B cell (primary cell): ENCODE measurements around the gene SLC38A1. TPM values are rescaled to one million over a fixed set of nuclear protein-coding genes. Genes with fewer than 3 reads are reported as not detected.
A peak's percentile ranks its signal among the peaks of the same experiment; 100 is the strongest.

Source experiments
- ATAC-seq: fragments of 200-7000 bp; cut with Tn5 transposase; one replicate; pipeline ENCODE4 v1.10.0; 2021; ENCODE audit warnings: low read depth, mild to moderate bottlenecking, moderate number of reproducible peaks, moderate library complexity
- CTCF ChIA-PET: fragments of 350-600 bp; sonication (Branson Sonifier 250); formaldehyde crosslinking; loops from one replicate; lab custom pipeline; 2021; ENCODE audit warnings: antibody characterized with exemption, inconsistent platforms; lab: Charles Lee
- POLR2A ChIA-PET: fragments of 350-600 bp; sonication (Branson Sonifier 250); formaldehyde crosslinking; loops from one replicate; lab custom pipeline; 2021; ENCODE audit warnings: antibody characterized with exemption; lab: Charles Lee
- DNase-seq: peaks from one replicate; pipeline ENCODE4 v3.0.0; 2013
- H2AFZ ChIP-seq: 2 replicates; pipeline ENCODE4 v1.6.1; 2012; ENCODE audit warnings: mild to moderate bottlenecking, low read depth, low read length; ENCODE audit not compliant: insufficient read depth, poor library complexity, severe bottlenecking
- H3K27ac ChIP-seq, 2 donors: 1 replicate in 1 of 2; 2 replicates in 1 of 2; pipeline ENCODE4 v1.5.1; 2012 to 2013; ENCODE audit warnings: low read length in 2 of 2, mild to moderate bottlenecking in 2 of 2, moderate library complexity in 1 of 2
- H3K27me3 ChIP-seq, 4 experiments: fragments of 200-600 bp in 1 of 4; sonication (generic) in 1 of 4; replicated peaks in 1 of 4; 1 replicate in 2 of 4; 2 replicates in 2 of 4; pipeline versions ENCODE4 v1.6.1 to v1.7.0; 2013 to 2016; ENCODE audit warnings: low read length in 3 of 4, mild to moderate bottlenecking in 2 of 4, mixed read lengths in 1 of 4, moderate library complexity in 1 of 4; ENCODE audit not compliant: insufficient read depth in 4 of 4, control insufficient read depth in 3 of 4; ENCODE audit errors: control extremely low read depth in 1 of 4
- H3K36me3 ChIP-seq, 2 experiments: replicated peaks in 1 of 2; 1 replicate in 1 of 2; 2 replicates in 1 of 2; pipeline versions ENCODE4 v1.6.1 to v1.7.1; 2013; ENCODE audit warnings: low read length in 1 of 2; ENCODE audit not compliant: insufficient read depth in 2 of 2, control insufficient read depth in 1 of 2; ENCODE audit errors: control extremely low read depth in 1 of 2, extremely low read depth in 1 of 2
- H3K4me1 ChIP-seq, 2 donors: fragments of 200-600 bp in 1 of 2; sonication (generic) in 1 of 2; 1 replicate in 1 of 2; 2 replicates in 1 of 2; pipeline versions ENCODE4 v1.5.1 to v1.6.1; 2013 to 2017; ENCODE audit warnings: low read length in 2 of 2; ENCODE audit not compliant: control insufficient read depth in 2 of 2, insufficient read depth in 2 of 2
- H3K4me2 ChIP-seq: replicated peaks from 2 replicates; pipeline ENCODE3; 2012; ENCODE audit warnings: mild to moderate bottlenecking, low read depth, low read length; ENCODE audit not compliant: poor library complexity, severe bottlenecking
- H3K4me3 ChIP-seq, 5 experiments: fragments of 200-600 bp in 1 of 5; sonication (generic) in 1 of 5; 1 replicate in 3 of 5; 2 replicates in 2 of 5; pipeline versions ENCODE4 v1.5.1 to v1.7.0; 2011 to 2016; ENCODE audit warnings: low read length in 4 of 5, mild to moderate bottlenecking in 4 of 5, low read depth in 2 of 5, control low read depth in 1 of 5, moderate library complexity in 1 of 5; ENCODE audit not compliant: insufficient read depth in 1 of 5; ENCODE audit errors: control extremely low read depth in 1 of 5, extremely low read depth in 1 of 5
- H3K79me2 ChIP-seq: fragments of 200-600 bp; sonication (generic); one replicate; pipeline ENCODE4 v1.6.0; 2016; ENCODE audit warnings: low read length; ENCODE audit not compliant: control insufficient read depth, insufficient read depth
- H3K9ac ChIP-seq: fragments of 200-600 bp; sonication (generic); 2 replicates; pipeline ENCODE4 v1.6.1; 2017; ENCODE audit warnings: mild to moderate bottlenecking, low read length, moderate library complexity
- H3K9me3 ChIP-seq, 3 donors: one replicate each; pipeline versions ENCODE4 v1.6.1 to v1.7.1; 2013; ENCODE audit warnings: low read length in 2 of 3; ENCODE audit not compliant: control insufficient read depth in 2 of 3, insufficient read depth in 1 of 3; ENCODE audit errors: control extremely low read depth in 1 of 3
- H4K20me1 ChIP-seq: 2 replicates; pipeline ENCODE4 v1.6.0; 2012; ENCODE audit warnings: mild to moderate bottlenecking, low read length; ENCODE audit not compliant: insufficient read depth, control insufficient read depth, poor library complexity, severe bottlenecking
- H3K27ac Mint-ChIP-seq: one replicate; pipeline ENCODE4 v1.8.0; 2021; ENCODE audit warnings: mixed read lengths
- H3K27me3 Mint-ChIP-seq: one replicate; pipeline ENCODE4 v1.8.0; 2021; ENCODE audit warnings: mixed read lengths
- H3K4me1 Mint-ChIP-seq: one replicate; pipeline ENCODE4 v1.8.0; 2021; ENCODE audit warnings: mixed read lengths
- H3K4me3 Mint-ChIP-seq: one replicate; pipeline ENCODE4 v1.8.0; 2021; ENCODE audit warnings: mixed read lengths
- H3K9me3 Mint-ChIP-seq: one replicate; pipeline ENCODE4 v1.8.0; 2022; ENCODE audit warnings: mixed read lengths; ENCODE audit not compliant: insufficient read depth
- CTCF ChIP-seq: fragments of 200-600 bp; IDR thresholded peaks from one replicate; pipeline ENCODE4 v1.8.0; 2022; ENCODE audit warnings: antibody characterized with exemption, mild to moderate bottlenecking
- EZH2 ChIP-seq: IDR thresholded peaks from 2 replicates; pipeline ENCODE4 v1.6.1; 2012; ENCODE audit warnings: borderline replicate concordance, low read depth, mild to moderate bottlenecking, moderate library complexity, low read length; ENCODE audit not compliant: insufficient read depth, poor library complexity, severe bottlenecking
- WGBS: methylation state at CpG from one replicate; pipeline ENCODE4 v1.1.5; 2013; ENCODE audit warnings: missing lambda C conversion rate; ENCODE audit not compliant: insufficient coverage; 5-methylcytosine and 5-hydroxymethylcytosine counted together
- intact Hi-C: fragments of 100-400 bp; cut with micrococcal nuclease; formaldehyde crosslinking; loops from one replicate; pipeline ENCODE4 v1.10.0; 2022
- polyA plus RNA-seq: library from polyadenylated mRNA; depleted of rRNA; stranded (reverse); fragments of >200 nt; gene quantifications from 2 replicates; pipeline ENCODE4 v1.2.3, GENCODE V29; 2012
- total RNA-seq, 2 donors: library from RNA; stranded (reverse); fragments of 120-200 nt in 1 of 2; gene quantifications; 1 replicate in 1 of 2; 2 replicates in 1 of 2; pipeline versions ENCODE4 v1.2.3 to v1.2.4, GENCODE V29; 2013 to 2022

The SLC38A1 gene
- total and polyA plus RNA-seq, 2 donors (not counting 1 experiment from before 2014, with no cell fraction given) = 38.1 to 205 TPM

GRCh38 chr12:46221255-46222128 is 47.4 kb downstream of the SLC38A1 start:
- Mint-ChIP-seq H3K4me1 (peaks cover 84% of the 10 kb centered on the region), H3K4me3 (peak overlapping the region; percentile 16), H3K27me3 (no peaks in the 10 kb centered on the region), H3K9me3 (no peaks in the 10 kb centered on the region), H3K27ac (peak overlapping the region; percentile 86)
- ChIA-PET POLR2A (interaction anchor here (0.6 to 1.4 kb wide), 2 partner anchors 23 to 45 kb away, joined by 3 read pairs; no protein-coding TSS in a partner anchor), CTCF (interaction anchor here (0.7 kb wide), 1 partner anchor 47 kb away, joined by 3 read pairs; the partner anchor contains the start of gene SLC38A1)
- no peaks in the 10 kb centered on the region for H3K27me3 ChIP-seq
- no peaks in the 10 kb centered on the region for H3K9me3 ChIP-seq
- H3K27ac ChIP-seq = peak overlapping the region; percentile 43 to 69
- peaks cover 80 to 85% of the 10 kb centered on the region in 2 donors for H3K4me1 ChIP-seq
- no peak overlapping the region for H3K9ac ChIP-seq
- TF ChIP-seq EZH2 (no peak), CTCF (no peak)
- H3K36me3 ChIP-seq = peaks cover 25 to 42% of the 10 kb centered on the region in 2 experiments
- H3K4me2 ChIP-seq = peak overlapping the region; percentile 27
- H3K4me3 ChIP-seq = no peak overlapping the region
- intact Hi-C loops = loop anchor here (2.0 kb wide), 1 partner anchor 15 kb away; no protein-coding TSS in a partner anchor
- DNase-seq = no peak
- H3K79me2 ChIP-seq = peaks cover 79% of the 10 kb centered on the region
- 100% methylated on average over 3 of the region's 4 CpGs for WGBS
- H4K20me1 ChIP-seq = no peaks in the 10 kb centered on the region
- ATAC-seq = no peak
- no peak overlapping the region for H2AFZ ChIP-seq
